Activated CD8-positive, alpha-beta T cell treated with anti-CD3 and anti-CD28 coated beads for 36 hours (primary cell): ENCODE measurements around the gene IDH2. TPM values are rescaled to one million over a fixed set of nuclear protein-coding genes. Genes with fewer than 3 reads are reported as not detected.

Experiments
- ATAC-seq: fragments of 200-7000 bp; cut with Tn5 transposase; one replicate; pipeline ENCODE4 v1.10.0; 2021; ENCODE audit warnings: mild to moderate bottlenecking, moderate library complexity
- CTCF ChIA-PET: fragments of 350-600 bp; sonication (Branson Sonifier 250); formaldehyde crosslinking; loops from one replicate; lab custom pipeline; 2021; ENCODE audit warnings: antibody characterized with exemption; lab: Charles Lee
- POLR2A ChIA-PET: fragments of 350-600 bp; sonication (Branson Sonifier 250); formaldehyde crosslinking; loops from one replicate; lab custom pipeline; 2021; ENCODE audit warnings: antibody characterized with exemption; lab: Charles Lee
- DNase-seq: peaks from one replicate; pipeline ENCODE4 v3.0.0-alpha.2; 2020
- H3K27ac Mint-ChIP-seq: one replicate; pipeline ENCODE4 v1.8.0; 2021; ENCODE audit warnings: mild to moderate bottlenecking, mixed read lengths
- H3K27me3 Mint-ChIP-seq: one replicate; pipeline ENCODE4 v1.8.0; 2021; ENCODE audit warnings: mixed read lengths
- H3K36me3 Mint-ChIP-seq: one replicate; pipeline ENCODE4 v1.8.0; 2021; ENCODE audit warnings: low read depth, mixed read lengths
- H3K4me1 Mint-ChIP-seq: one replicate; pipeline ENCODE4 v1.8.0; 2021; ENCODE audit warnings: low read depth, mixed read lengths
- H3K4me3 Mint-ChIP-seq: one replicate; pipeline ENCODE4 v1.8.0; 2021; ENCODE audit warnings: mild to moderate bottlenecking, moderate library complexity, mixed read lengths
- H3K9me3 Mint-ChIP-seq: one replicate; pipeline ENCODE4 v1.8.0; 2021; ENCODE audit warnings: mixed read lengths
- CTCF ChIP-seq: fragments of 200-600 bp; IDR thresholded peaks from one replicate; pipeline ENCODE4 v1.8.0; 2022; ENCODE audit warnings: antibody characterized with exemption, mild to moderate bottlenecking
- intact Hi-C: fragments of 100-400 bp; cut with micrococcal nuclease; formaldehyde crosslinking; loops from one replicate; pipeline ENCODE4 v1.10.0; 2022
- total RNA-seq, 2 experiments: library from RNA; stranded (reverse); gene quantifications; one replicate each; pipeline ENCODE4 v1.2.3, GENCODE V29; 2021

IDH2 gene
- total RNA-seq, 2 experiments from 2014 or later, result 171 to 180 TPM

- peaks cover 5% of the 10 kb centered on the region for H3K36me3 Mint-ChIP-seq
- DNase-seq (no peak), ATAC-seq (no peak)
- POLR2A ChIA-PET, result interaction anchor here (0.6 to 1.7 kb wide), 2 partner anchors 15 to 66 kb away, joined by 3 to 5 read pairs; no protein-coding TSS in a partner anchor
- H3K9me3 Mint-ChIP-seq, result no peaks in the 10 kb centered on the region
- H3K27me3 Mint-ChIP-seq, result no peaks in the 10 kb centered on the region
- H3K4me3 Mint-ChIP-seq, result no peak overlapping the region
- H3K4me1 Mint-ChIP-seq, result peaks cover 19% of the 10 kb centered on the region
- H3K27ac Mint-ChIP-seq, result no peak overlapping the region
- no peak for TF ChIP-seq CTCF
- intact Hi-C loops, result loop anchor here (10.0 kb wide), 1 partner anchor 63 kb away; the partner anchor contains the start of gene ZNF710
- CTCF ChIA-PET, result interaction anchor here (0.7 to 2.3 kb wide), 2 partner anchors 170 to 194 kb away, joined by 3 to 6 read pairs; no protein-coding TSS in a partner anchor
These were observed 34.2 kb downstream of the IDH2 start for GRCh38 chr15:90067953-90068606.

- intact Hi-C loops, result loop anchor here (10.0 kb wide), 1 partner anchor 63 kb away; the partner anchor contains the start of gene ZNF710
- TF ChIP-seq CTCF, result no peak
- no peaks in the 10 kb centered on the region for H3K27me3 Mint-ChIP-seq
- no peaks in the 10 kb centered on the region for H3K9me3 Mint-ChIP-seq
- CTCF ChIA-PET, result interaction anchor here (0.6 to 0.7 kb wide), 2 partner anchors 169 kb away, joined by 3 read pairs; no protein-coding TSS in a partner anchor
- no peak overlapping the region for H3K4me3 Mint-ChIP-seq
- no peak overlapping the region for H3K27ac Mint-ChIP-seq
- DNase-seq (no peak), ATAC-seq (no peak)
- peaks cover 24% of the 10 kb centered on the region for H3K4me1 Mint-ChIP-seq
- peaks cover 5% of the 10 kb centered on the region for H3K36me3 Mint-ChIP-seq
- POLR2A ChIA-PET, result interaction anchor here (1.7 kb wide), 1 partner anchor 65 kb away, joined by 5 read pairs; no protein-coding TSS in a partner anchor
These were observed 34.9 kb downstream of the IDH2 start for GRCh38 chr15:90067181-90067952.

- ChIA-PET POLR2A (no interaction called here), CTCF (interaction anchor here (1.5 kb wide), 1 partner anchor 191 kb away, joined by 4 read pairs; no protein-coding TSS in a partner anchor)
- Mint-ChIP-seq H3K4me3 (no peak overlapping the region), H3K36me3 (peaks cover 5% of the 10 kb centered on the region), H3K9me3 (no peaks in the 10 kb centered on the region), H3K27ac (no peak overlapping the region), H3K4me1 (peaks cover 29% of the 10 kb centered on the region), H3K27me3 (no peaks in the 10 kb centered on the region)
- TF ChIP-seq CTCF, result no peak
- no peak for DNase-seq
- ATAC-seq, result no peak
- intact Hi-C loops, result loop anchor here (10.0 kb wide), 1 partner anchor 61 kb away; the partner anchor contains the start of gene ZNF710
These were observed 36.6 kb downstream of the IDH2 start for GRCh38 chr15:90065682-90066049.

- no peak overlapping the region for H3K27ac Mint-ChIP-seq
- TF ChIP-seq CTCF, result no peak
- no peak for DNase-seq
- H3K4me1 Mint-ChIP-seq, result peaks cover 32% of the 10 kb centered on the region
- CTCF ChIA-PET, result interaction anchor here (1.5 kb wide), 1 partner anchor 190 kb away, joined by 4 read pairs; no protein-coding TSS in a partner anchor
- H3K27me3 Mint-ChIP-seq, result no peaks in the 10 kb centered on the region
- ATAC-seq, result no peak
- peaks cover 5% of the 10 kb centered on the region for H3K36me3 Mint-ChIP-seq
- intact Hi-C loops, result loop anchor here (10.0 kb wide), 1 partner anchor 60 kb away; the partner anchor contains the start of gene ZNF710
- H3K9me3 Mint-ChIP-seq, result no peaks in the 10 kb centered on the region
- no peak overlapping the region for H3K4me3 Mint-ChIP-seq
- POLR2A ChIA-PET, result interaction anchor here (1.3 to 1.4 kb wide), 2 partner anchors 51 to 171 kb away, joined by 3 to 4 read pairs; partner anchors contain the start of gene AP3S2
These were observed 37.2 kb downstream of the IDH2 start for GRCh38 chr15:90064911-90065681.
